T-cell (primary cell): ENCODE measurements around the gene USE1. TPM values are rescaled to one million over a fixed set of nuclear protein-coding genes. Genes with fewer than 3 reads are reported as not detected.

Source experiments
- ATAC-seq, 4 experiments: fragments of 200-7000 bp in 3 of 4; fragments of 150-1000 bp in 1 of 4; cut with Tn5 transposase; replicated peaks in 1 of 4; 1 replicate in 3 of 4; 2 replicates in 1 of 4; pipeline ENCODE4 v1.10.0; 2021; ENCODE audit warnings: moderate library complexity in 3 of 4, mild to moderate bottlenecking in 2 of 4, moderate number of reproducible peaks in 1 of 4
- CTCF ChIA-PET, 2 donors: fragments of 300-600 bp; sonication (Branson Sonifier 250); formaldehyde crosslinking; loops; one replicate each; lab custom pipeline; 2022; ENCODE audit warnings: antibody characterized with exemption in 2 of 2; lab: Charles Lee
- POLR2A ChIA-PET, 2 donors: fragments of 300-600 bp; sonication (Branson Sonifier 250); formaldehyde crosslinking; loops; one replicate each; lab custom pipeline; 2022; ENCODE audit warnings: antibody characterized with exemption in 2 of 2; lab: Charles Lee
- DNase-seq, 35 experiments: peaks; one replicate each; pipeline versions ENCODE4 v3.0.0 to v3.0.0-alpha.2; 2013 to 2023
- H3K27ac ChIP-seq: one replicate; pipeline ENCODE4 v1.5.1; 2013; ENCODE audit warnings: low read length
- H3K27me3 ChIP-seq, 2 experiments: replicated peaks in 1 of 2; 1 replicate in 1 of 2; 2 replicates in 1 of 2; pipeline versions ENCODE4 v1.6.1 to v1.7.0; 2013; ENCODE audit warnings: low read length in 1 of 2, mixed read lengths in 1 of 2; ENCODE audit not compliant: control insufficient read depth in 2 of 2, insufficient read depth in 2 of 2; ENCODE audit errors: extremely low read depth in 1 of 2
- H3K36me3 ChIP-seq, 2 donors: 1 replicate in 1 of 2; 2 replicates in 1 of 2; pipeline versions ENCODE4 v1.6.1 to v1.7.0; 2013; ENCODE audit warnings: low read length in 1 of 2; ENCODE audit not compliant: control insufficient read depth in 2 of 2, insufficient read depth in 1 of 2; ENCODE audit errors: extremely low read depth in 1 of 2
- H3K4me1 ChIP-seq, 2 experiments: 1 replicate in 1 of 2; 2 replicates in 1 of 2; pipeline versions ENCODE4 v1.6.1 to v1.7.0; 2013; ENCODE audit warnings: low read length in 2 of 2, mixed read lengths in 1 of 2; ENCODE audit not compliant: insufficient read depth in 2 of 2, control insufficient read depth in 1 of 2; ENCODE audit errors: extremely low read depth in 1 of 2
- H3K4me3 ChIP-seq, 2 donors: 1 replicate in 1 of 2; 2 replicates in 1 of 2; pipeline versions ENCODE4 v1.5.1 to v1.7.0; 2013; ENCODE audit warnings: mild to moderate bottlenecking in 2 of 2, low read length in 1 of 2, moderate library complexity in 1 of 2; ENCODE audit not compliant: control insufficient read depth in 1 of 2; ENCODE audit errors: extremely low read depth in 1 of 2
- H3K9me3 ChIP-seq: 2 replicates; pipeline ENCODE4 v1.7.0; 2013
- H3K27ac Mint-ChIP-seq, 2 donors: one replicate each; pipeline ENCODE4 v1.8.0; 2020 to 2021; ENCODE audit warnings: mild to moderate bottlenecking in 2 of 2, mixed read lengths in 2 of 2
- H3K27me3 Mint-ChIP-seq, 2 donors: one replicate each; pipeline ENCODE4 v1.8.0; 2021 to 2022; ENCODE audit warnings: mixed read lengths in 2 of 2
- H3K36me3 Mint-ChIP-seq: one replicate; pipeline ENCODE4 v1.8.0; 2021; ENCODE audit warnings: mixed read lengths
- H3K4me1 Mint-ChIP-seq, 3 donors: one replicate each; pipeline ENCODE4 v1.8.0; 2020 to 2022; ENCODE audit warnings: mixed read lengths in 3 of 3, mild to moderate bottlenecking in 1 of 3
- H3K4me3 Mint-ChIP-seq, 3 donors: one replicate each; pipeline ENCODE4 v1.8.0; 2020 to 2022; ENCODE audit warnings: mild to moderate bottlenecking in 3 of 3, mixed read lengths in 3 of 3, moderate library complexity in 3 of 3
- H3K9me3 Mint-ChIP-seq, 3 donors: one replicate each; pipeline ENCODE4 v1.8.0; 2020 to 2022; ENCODE audit warnings: mixed read lengths in 3 of 3
- WGBS: methylation state at CpG from one replicate; pipeline ENCODE4 v1.1.5; 2013; ENCODE audit warnings: missing lambda C conversion rate; ENCODE audit not compliant: insufficient coverage; 5-methylcytosine and 5-hydroxymethylcytosine counted together
- total RNA-seq, 35 experiments: library from RNA in 6 of 35; stranded (reverse) in 6 of 35; fragments of 120-200 nt in 1 of 35; gene quantifications; one replicate each; pipeline versions ENCODE4 v1.2.1 to v1.2.4 and lab custom pipeline; 2013 to 2026

Gene USE1
- total RNA-seq, 5 donors from 2014 or later (not counting 1 experiment from before 2014, with no cell fraction given): 23.8 to 45.2 (median 38.6) TPM

- Histone ChIP-seq H3K4me1 (peaks cover 15 to 38% of the 10 kb centered on the region in 2 experiments), H3K4me3 (no peak within 1 kb of the TSS), H3K9me3 (no peaks in the 10 kb centered on the region), H3K27ac (no peak within 1 kb of the TSS), H3K36me3 (peaks cover 0 to 8% of the 10 kb centered on the region in 2 donors), H3K27me3 (peaks cover 0 to 4% of the 10 kb centered on the region in 2 experiments)
- peak within 1 kb of the TSS; percentile 79 to 90 for H3K27ac Mint-ChIP-seq
- CTCF ChIA-PET: no interaction called here
- WGBS: no CpG with 5 or more reads among the region's 5 CpGs
- H3K4me3 Mint-ChIP-seq: no peak within 1 kb of the TSS
- peaks cover 29 to 33% (median 30%) of the 10 kb centered on the region in 3 donors for H3K4me1 Mint-ChIP-seq
- DNase-seq (no peak), ATAC-seq (no peak)
- H3K36me3 Mint-ChIP-seq: no peaks in the 10 kb centered on the region
- no peaks in the 10 kb centered on the region for H3K9me3 Mint-ChIP-seq
- H3K27me3 Mint-ChIP-seq: no peaks in the 10 kb centered on the region
- POLR2A ChIA-PET: no interaction called here
These were observed 49.5 kb downstream of the USE1 start, which contains the start of gene USHBP1 for GRCh38 chr19:17264641-17264979. TSS of gene USHBP1 (minus strand) at chr19:17264745. CDS start at chr19:17264299, 446 bp downstream.

GRCh38 chr19:17266026-17266425 lies 50.9 kb downstream of the USE1 start:
- no peak overlapping the region for H3K27ac ChIP-seq
- H3K36me3 Mint-ChIP-seq: peaks cover 4% of the 10 kb centered on the region
- no peak overlapping the region for H3K27ac Mint-ChIP-seq

GRCh38 chr19:17266589-17266974 lies 51.4 kb downstream of the USE1 start:
- H3K27me3 Mint-ChIP-seq: no peaks in the 10 kb centered on the region

More at GRCh38 chr19:17266026-17266425, 50.9 kb downstream of the USE1 start:
- Histone ChIP-seq H3K4me1 (peaks cover 15 to 33% of the 10 kb centered on the region in 2 experiments), H3K27me3 (no peaks in the 10 kb centered on the region), H3K4me3 (no peak overlapping the region), H3K9me3 (no peaks in the 10 kb centered on the region), H3K36me3 (peaks cover 0 to 15% of the 10 kb centered on the region in 2 donors)
- Mint-ChIP-seq H3K4me1 (peaks cover 23 to 31% (median 26%) of the 10 kb centered on the region in 3 donors), H3K27me3 (no peaks in the 10 kb centered on the region), H3K4me3 (no peak overlapping the region), H3K9me3 (no peaks in the 10 kb centered on the region)
- WGBS: no CpG with 5 or more reads among the region's 7 CpGs
- DNase-seq: no peak
- ATAC-seq: no peak
- ChIA-PET CTCF (interaction anchor here in 1 of 2 donors (0.7 to 2.1 kb wide), 5 partner anchors 27 to 544 kb away, joined by 3 to 20 read pairs (median 4); partner anchors contain the start of genes DDA1 and OCEL1), POLR2A (interaction anchor here in 1 of 2 donors (0.6 kb wide), 2 partner anchors 15 to 1294 kb away, joined by 3 to 5 read pairs; no protein-coding TSS in a partner anchor)

GRCh38 chr19:17266975-17267788 lies 52.0 kb downstream of the USE1 start, which contains the start of gene BABAM1:
TSS of gene BABAM1 (plus strand) at chr19:17267443. CDS start at chr19:17268807, 1,364 bp downstream.
- POLR2A ChIA-PET: interaction anchor here (0.6 to 1.1 kb wide), 8 partner anchors 8 to 192 kb away, joined by 3 to 7 read pairs (median 4); partner anchors contain the start of genes DDA1 (in 1 of the 2), HAUS8 (in 1 of the 2), MRPL34 (in 1 of the 2) and MVB12A (in 1 of the 2)
- H3K27ac Mint-ChIP-seq: peak within 1 kb of the TSS; percentile 62 to 90
- Histone ChIP-seq H3K4me3 (peak within 1 kb of the TSS; percentile 67 to 96), H3K4me1 (peaks cover 15 to 31% of the 10 kb centered on the region in 2 experiments), H3K9me3 (no peaks in the 10 kb centered on the region), H3K27ac (peak within 1 kb of the TSS; percentile 59), H3K27me3 (no peaks in the 10 kb centered on the region), H3K36me3 (peaks cover 3 to 26% of the 10 kb centered on the region in 2 donors)
- H3K9me3 Mint-ChIP-seq: no peaks in the 10 kb centered on the region
- H3K4me3 Mint-ChIP-seq: peak within 1 kb of the TSS; percentile 80 to 89 (median 85)
- WGBS: 0% methylated on average over 14 of the region's 27 CpGs
- no peaks in the 10 kb centered on the region for H3K27me3 Mint-ChIP-seq
- H3K36me3 Mint-ChIP-seq: peaks cover 9% of the 10 kb centered on the region
- ATAC-seq (peak; percentile 92 to 97 (median 96)), DNase-seq (peak; percentile 80 to 99 (median 96))
- CTCF ChIA-PET: interaction anchor here (0.5 to 2.1 kb wide), 17 partner anchors 10 to 592 kb away, joined by 3 to 20 read pairs (median 3); partner anchors contain the start of genes ANKLE1 (in 1 of the 2), DDA1 (in 1 of the 2), MVB12A (in 1 of the 2) and OCEL1 (in 1 of the 2)
- peaks cover 23 to 30% (median 25%) of the 10 kb centered on the region in 3 donors for H3K4me1 Mint-ChIP-seq

More at GRCh38 chr19:17266589-17266974, 51.4 kb downstream of the USE1 start:
- H3K27ac Mint-ChIP-seq: peak overlapping the region; percentile 62 to 90
- no peaks in the 10 kb centered on the region for H3K9me3 Mint-ChIP-seq
- peaks cover 23 to 30% (median 25%) of the 10 kb centered on the region in 3 donors for H3K4me1 Mint-ChIP-seq
- CTCF ChIA-PET: interaction anchor here (0.5 to 2.1 kb wide), 15 partner anchors 9 to 593 kb away, joined by 3 to 20 read pairs (median 4); partner anchors contain the start of genes ANKLE1 (in 1 of the 2), DDA1 (in 1 of the 2), MVB12A (in 1 of the 2) and OCEL1 (in 1 of the 2)
- Histone ChIP-seq H3K27ac (peak overlapping the region; percentile 59), H3K9me3 (no peaks in the 10 kb centered on the region), H3K27me3 (no peaks in the 10 kb centered on the region), H3K36me3 (peaks cover 0 to 20% of the 10 kb centered on the region in 2 donors), H3K4me1 (peaks cover 15 to 31% of the 10 kb centered on the region in 2 experiments), H3K4me3 (peak overlapping the region in 1 of 2 donors; percentile 23)
- POLR2A ChIA-PET: interaction anchor here (0.6 to 1.1 kb wide), 10 partner anchors 8 to 1293 kb away, joined by 3 to 7 read pairs (median 4); partner anchors contain the start of genes DDA1 (in 1 of the 2), HAUS8 (in 1 of the 2), MRPL34 (in 1 of the 2) and MVB12A (in 1 of the 2)
- H3K4me3 Mint-ChIP-seq: peak overlapping the region; percentile 80 to 89 (median 85)
- peaks cover 8% of the 10 kb centered on the region for H3K36me3 Mint-ChIP-seq
- ATAC-seq (no peak), DNase-seq (no peak)
- WGBS: 35% methylated on average over 7 of the region's 12 CpGs

- no peak for DNase-seq
- Mint-ChIP-seq H3K27me3 (no peaks in the 10 kb centered on the region), H3K4me3 (peak overlapping the region; percentile 50 to 80 (median 61)), H3K36me3 (peaks cover 10% of the 10 kb centered on the region), H3K4me1 (peaks cover 23 to 30% (median 25%) of the 10 kb centered on the region in 3 donors), H3K27ac (no peak overlapping the region), H3K9me3 (no peaks in the 10 kb centered on the region)
- Histone ChIP-seq H3K36me3 (peaks cover 3 to 32% of the 10 kb centered on the region in 2 donors), H3K27me3 (no peaks in the 10 kb centered on the region), H3K9me3 (no peaks in the 10 kb centered on the region), H3K27ac (no peak overlapping the region), H3K4me1 (peaks cover 15 to 31% of the 10 kb centered on the region in 2 experiments), H3K4me3 (no peak overlapping the region)
- WGBS: 95% methylated on average over 12 of the region's 13 CpGs
- no peak for ATAC-seq
- ChIA-PET CTCF (no interaction called here), POLR2A (no interaction called here)
These were observed 53.6 kb downstream of the USE1 start for GRCh38 chr19:17268754-17269153.
